H54 (cell line): ENCODE measurements around the gene CFDP1.
A peak's percentile ranks its signal among the peaks of the same experiment; 100 is the strongest.
"Not testable (repeated sequence)": the region's sequence is repeated elsewhere in the genome, so short reads cannot be mapped to it uniquely, and the experiment has no call there.

Experiments used
- DNase-seq: peaks from one replicate; pipeline ENCODE4 v3.0.0; 2011; ENCODE audit warnings: low spot score, mixed read lengths; ENCODE audit not compliant: insufficient read length
- FAIRE-seq: peaks from 3 replicates; lab custom pipeline; 2011; peaks lifted over from hg19 to GRCh38; lab: Jason Lieb, UNC
- POLR2A ChIP-seq: IDR thresholded peaks from 2 replicates; pipeline ENCODE4 v1.6.1; 2011; ENCODE audit warnings: low read depth, mild to moderate bottlenecking, low read length

CFDP1 gene

GRCh38 chr16:75446416-75446815 lies 13.1 kb upstream of the CFDP1 start:
- TF ChIP-seq POLR2A: no peak
- FAIRE-seq (no peak), DNase-seq (no peak)

- TF ChIP-seq POLR2A: no peak
- FAIRE-seq (no peak), DNase-seq (no peak)
Observed at GRCh38 chr16:75445298-75445697, 12.0 kb upstream of the CFDP1 start.

GRCh38 chr16:75443298-75443697 lies 10.0 kb upstream of the CFDP1 start:
- DNase-seq: no peak
- no peak for TF ChIP-seq POLR2A
- FAIRE-seq: no peak

- no peak for FAIRE-seq
- TF ChIP-seq POLR2A: no peak
- peak; percentile 45 for DNase-seq
Observed at GRCh38 chr16:75433732-75434413, 570 bp upstream of the CFDP1 start.

- DNase-seq (no peak), FAIRE-seq (no peak)
- no peak for TF ChIP-seq POLR2A
Observed at GRCh38 chr16:75429621-75430403, 3.5 kb downstream of the CFDP1 start.

GRCh38 chr16:75426524-75426923 lies 6.8 kb downstream of the CFDP1 start:
- not testable (repeated sequence) for DNase-seq, FAIRE-seq

- not testable (repeated sequence) for FAIRE-seq, DNase-seq
Observed at GRCh38 chr16:75424105-75424762, 9.1 kb downstream of the CFDP1 start.

GRCh38 chr16:75423723-75424104 lies 9.6 kb downstream of the CFDP1 start:
- FAIRE-seq (no peak), DNase-seq (no peak)
- TF ChIP-seq POLR2A: no peak

- FAIRE-seq: no peak
- no peak for TF ChIP-seq POLR2A
- no peak for DNase-seq
Observed at GRCh38 chr16:75421820-75422126, 11.5 kb downstream of the CFDP1 start.

- FAIRE-seq (peak; percentile 6), DNase-seq (no peak)
- peak; percentile 27; the same call in 1 of the 2 replicates for TF ChIP-seq POLR2A
Observed at GRCh38 chr16:75420987-75421819, 12.1 kb downstream of the CFDP1 start.

- DNase-seq (no peak), FAIRE-seq (no peak)
- no peak for TF ChIP-seq POLR2A
Observed at GRCh38 chr16:75416904-75417565, 16.3 kb downstream of the CFDP1 start.

- no peak for DNase-seq
- TF ChIP-seq POLR2A: no peak
- no peak for FAIRE-seq
Observed at GRCh38 chr16:75415169-75415905, 18.0 kb downstream of the CFDP1 start.

GRCh38 chr16:75413951-75414350 lies 19.4 kb downstream of the CFDP1 start:
- FAIRE-seq (no peak), DNase-seq (no peak)
- no peak for TF ChIP-seq POLR2A
